ENCODE measurements around the gene CROCC2.

Gene CROCC2

GRCh38 chr2:240876035-240876474, 30.1 kb upstream of the CROCC2 start:
- no peak for DNase-seq

GRCh38 chr2:240876475-240877251, 29.5 kb upstream of the CROCC2 start:
- DNase-seq: no peak

GRCh38 chr2:240877460-240878340, 28.4 kb upstream of the CROCC2 start:
- DNase-seq: no peak

- no peak for DNase-seq
These were observed 27.7 kb upstream of the CROCC2 start for GRCh38 chr2:240878341-240878936.

- DNase-seq: no peak
These were observed 27.0 kb upstream of the CROCC2 start for GRCh38 chr2:240879105-240879504.

- DNase-seq: peak; percentile 20
These were observed 24.2 kb upstream of the CROCC2 start for GRCh38 chr2:240881913-240882312.

GRCh38 chr2:240884221-240884620, 21.9 kb upstream of the CROCC2 start:
- DNase-seq: no peak

GRCh38 chr2:240884745-240885144, 21.4 kb upstream of the CROCC2 start:
- DNase-seq: no peak

GRCh38 chr2:240885566-240885965, 20.6 kb upstream of the CROCC2 start:
- no peak for DNase-seq

GRCh38 chr2:240886023-240886565, 20.0 kb upstream of the CROCC2 start:
- DNase-seq: no peak

GRCh38 chr2:240886678-240887609, 19.2 kb upstream of the CROCC2 start:
- no peak for DNase-seq

- DNase-seq: no peak
These were observed 18.5 kb upstream of the CROCC2 start for GRCh38 chr2:240887631-240888030.

GRCh38 chr2:240888130-240888889, 17.8 kb upstream of the CROCC2 start:
- no peak for DNase-seq

- DNase-seq: no peak
These were observed 17.1 kb upstream of the CROCC2 start for GRCh38 chr2:240888890-240889573.

GRCh38 chr2:240889601-240890560, 16.3 kb upstream of the CROCC2 start:
- no peak for DNase-seq

GRCh38 chr2:240890691-240891090, 15.4 kb upstream of the CROCC2 start:
- DNase-seq: no peak

GRCh38 chr2:240891492-240892340, 14.4 kb upstream of the CROCC2 start:
- DNase-seq: no peak

GRCh38 chr2:240892356-240892755, 13.8 kb upstream of the CROCC2 start:
- DNase-seq: no peak

Measured in NCI-H2171 (cell line).